ENCODE results near the gene SLC38A7. TPM values are rescaled to one million over a fixed set of nuclear protein-coding genes. Genes with fewer than 3 reads are reported as not detected.
A peak's percentile ranks its signal among the peaks of the same experiment; 100 is the strongest.

Gene SLC38A7
- total and polyA plus RNA-seq, 2 of the 13 experiments (the other 11 are each of a cell fraction or from before 2014, with no cell fraction given), result 13.2 to 14.1 TPM

DNA sequence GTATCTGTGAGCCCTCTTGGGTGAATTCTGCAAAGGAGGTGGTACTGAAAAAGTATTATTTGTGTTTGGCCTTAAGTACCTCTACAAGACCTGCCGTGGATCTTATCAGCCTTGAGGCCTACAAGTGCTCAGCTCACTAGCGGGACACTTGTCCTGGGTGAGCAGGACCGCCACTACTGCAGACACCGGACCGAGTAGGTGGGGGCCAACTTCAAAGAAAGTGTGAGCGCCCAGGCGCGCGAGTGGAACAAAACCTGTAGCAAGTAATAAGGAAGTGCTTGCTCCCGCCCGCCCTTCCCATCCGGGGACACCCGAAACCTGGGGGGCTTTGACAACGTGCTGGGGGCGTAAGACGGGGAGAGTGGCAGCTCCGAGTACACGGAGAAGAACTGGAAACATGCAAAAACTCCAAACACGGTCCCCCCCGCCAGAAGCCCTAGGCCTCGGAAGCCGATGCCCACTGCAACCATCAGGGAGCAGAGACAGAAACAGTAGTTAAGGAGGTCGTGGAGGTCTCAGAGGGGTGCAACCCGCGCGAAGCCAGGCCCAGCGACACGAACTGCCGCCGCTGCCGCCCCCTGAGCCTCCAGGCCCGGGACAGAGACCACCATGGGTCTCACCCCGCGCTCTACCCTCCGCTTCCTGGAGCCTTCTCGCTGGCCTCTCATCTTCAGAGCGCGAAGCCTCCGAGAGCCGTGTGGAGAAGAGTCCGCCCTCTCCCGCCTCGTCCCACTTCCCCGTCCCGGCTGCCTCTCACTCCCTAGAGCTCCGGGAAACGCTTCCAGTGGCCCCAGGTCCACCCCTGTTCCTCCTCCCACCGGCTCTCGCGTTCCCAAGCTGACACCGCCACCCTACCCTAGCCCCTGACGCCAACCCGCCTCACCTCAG is 55.5 kb downstream of the SLC38A7 start (continued):
- TF ChIP-seq, protein P1, sequence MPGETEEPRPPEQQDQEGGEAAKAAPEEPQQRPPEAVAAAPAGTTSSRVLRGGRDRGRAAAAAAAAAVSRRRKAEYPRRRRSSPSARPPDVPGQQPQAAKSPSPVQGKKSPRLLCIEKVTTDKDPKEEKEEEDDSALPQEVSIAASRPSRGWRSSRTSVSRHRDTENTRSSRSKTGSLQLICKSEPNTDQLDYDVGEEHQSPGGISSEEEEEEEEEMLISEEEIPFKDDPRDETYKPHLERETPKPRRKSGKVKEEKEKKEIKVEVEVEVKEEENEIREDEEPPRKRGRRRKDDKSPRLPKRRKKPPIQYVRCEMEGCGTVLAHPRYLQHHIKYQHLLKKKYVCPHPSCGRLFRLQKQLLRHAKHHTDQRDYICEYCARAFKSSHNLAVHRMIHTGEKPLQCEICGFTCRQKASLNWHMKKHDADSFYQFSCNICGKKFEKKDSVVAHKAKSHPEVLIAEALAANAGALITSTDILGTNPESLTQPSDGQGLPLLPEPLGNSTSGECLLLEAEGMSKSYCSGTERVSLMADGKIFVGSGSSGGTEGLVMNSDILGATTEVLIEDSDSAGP (CRISPR knock-in tag; IDR thresholded peaks at IDR 0.05; ENCODE audit: borderline replicate concordance), result 0 out of 2 replicates have a peak, but pooled peaks have one; percentile 67
- TF ChIP-seq, protein P2, sequence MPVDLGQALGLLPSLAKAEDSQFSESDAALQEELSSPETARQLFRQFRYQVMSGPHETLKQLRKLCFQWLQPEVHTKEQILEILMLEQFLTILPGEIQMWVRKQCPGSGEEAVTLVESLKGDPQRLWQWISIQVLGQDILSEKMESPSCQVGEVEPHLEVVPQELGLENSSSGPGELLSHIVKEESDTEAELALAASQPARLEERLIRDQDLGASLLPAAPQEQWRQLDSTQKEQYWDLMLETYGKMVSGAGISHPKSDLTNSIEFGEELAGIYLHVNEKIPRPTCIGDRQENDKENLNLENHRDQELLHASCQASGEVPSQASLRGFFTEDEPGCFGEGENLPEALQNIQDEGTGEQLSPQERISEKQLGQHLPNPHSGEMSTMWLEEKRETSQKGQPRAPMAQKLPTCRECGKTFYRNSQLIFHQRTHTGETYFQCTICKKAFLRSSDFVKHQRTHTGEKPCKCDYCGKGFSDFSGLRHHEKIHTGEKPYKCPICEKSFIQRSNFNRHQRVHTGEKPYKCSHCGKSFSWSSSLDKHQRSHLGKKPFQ (CRISPR knock-in tag; IDR thresholded peaks at IDR 0.05; ENCODE audit: insufficient replicate concordance), result no peak
- TF ChIP-seq ZNF790 (CRISPR knock-in tag; IDR thresholded peaks at IDR 0.05; ENCODE audit: borderline replicate concordance) (0 out of 2 replicates have a peak, but pooled peaks have one; percentile 9), ARID2 (CRISPR knock-in tag; IDR thresholded peaks at IDR 0.05; ENCODE audit: borderline replicate concordance) (0 out of 2 replicates have a peak, but pooled peaks have one; percentile 51), SRY (CRISPR knock-in tag; IDR thresholded peaks at IDR 0.05) (no peak; the same call in 1 of the 2 replicates), ESRRA (CRISPR knock-in tag; IDR thresholded peaks at IDR 0.05; ENCODE audit: low read depth) (0 out of 2 replicates have a peak, but pooled peaks have one; percentile 15), ZNF674 (CRISPR knock-in tag; IDR thresholded peaks at IDR 0.05; ENCODE audit: low read depth) (no peak), JDP2 (CRISPR knock-in tag; IDR thresholded peaks at IDR 0.05; ENCODE audit: borderline replicate concordance) (no peak), ZNF329 (CRISPR knock-in tag; IDR thresholded peaks at IDR 0.05; ENCODE audit: low read depth) (0 out of 2 replicates have a peak, but pooled peaks have one; percentile 12), KAT7 (CRISPR knock-in tag; IDR thresholded peaks at IDR 0.05; ENCODE audit: borderline replicate concordance) (0 out of 2 replicates have a peak, but pooled peaks have one; percentile 93), ZNF543 (CRISPR knock-in tag; IDR thresholded peaks at IDR 0.05) (peak; percentile 2; the same call in 1 of the 2 replicates), SOX6 (IDR thresholded peaks at IDR 0.05) (no peak), SOX6 (CRISPR knock-in tag; IDR thresholded peaks at IDR 0.05) (no peak)
- TF ChIP-seq, protein P3, sequence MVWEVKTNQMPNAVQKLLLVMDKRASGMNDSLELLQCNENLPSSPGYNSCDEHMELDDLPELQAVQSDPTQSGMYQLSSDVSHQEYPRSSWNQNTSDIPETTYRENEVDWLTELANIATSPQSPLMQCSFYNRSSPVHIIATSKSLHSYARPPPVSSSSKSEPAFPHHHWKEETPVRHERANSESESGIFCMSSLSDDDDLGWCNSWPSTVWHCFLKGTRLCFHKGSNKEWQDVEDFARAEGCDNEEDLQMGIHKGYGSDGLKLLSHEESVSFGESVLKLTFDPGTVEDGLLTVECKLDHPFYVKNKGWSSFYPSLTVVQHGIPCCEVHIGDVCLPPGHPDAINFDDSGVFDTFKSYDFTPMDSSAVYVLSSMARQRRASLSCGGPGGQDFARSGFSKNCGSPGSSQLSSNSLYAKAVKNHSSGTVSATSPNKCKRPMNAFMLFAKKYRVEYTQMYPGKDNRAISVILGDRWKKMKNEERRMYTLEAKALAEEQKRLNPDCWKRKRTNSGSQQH (CRISPR knock-in tag; IDR thresholded peaks at IDR 0.05; ENCODE audit: low read depth), result 0 out of 2 replicates have a peak, but pooled peaks have one; percentile 38
- TF ChIP-seq, protein P4, sequence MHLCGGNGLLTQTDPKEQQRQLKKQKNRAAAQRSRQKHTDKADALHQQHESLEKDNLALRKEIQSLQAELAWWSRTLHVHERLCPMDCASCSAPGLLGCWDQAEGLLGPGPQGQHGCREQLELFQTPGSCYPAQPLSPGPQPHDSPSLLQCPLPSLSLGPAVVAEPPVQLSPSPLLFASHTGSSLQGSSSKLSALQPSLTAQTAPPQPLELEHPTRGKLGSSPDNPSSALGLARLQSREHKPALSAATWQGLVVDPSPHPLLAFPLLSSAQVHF (CRISPR knock-in tag; IDR thresholded peaks at IDR 0.05), result 0 out of 2 replicates have a peak, but pooled peaks have one; percentile 75
- TF ChIP-seq, protein P5, sequence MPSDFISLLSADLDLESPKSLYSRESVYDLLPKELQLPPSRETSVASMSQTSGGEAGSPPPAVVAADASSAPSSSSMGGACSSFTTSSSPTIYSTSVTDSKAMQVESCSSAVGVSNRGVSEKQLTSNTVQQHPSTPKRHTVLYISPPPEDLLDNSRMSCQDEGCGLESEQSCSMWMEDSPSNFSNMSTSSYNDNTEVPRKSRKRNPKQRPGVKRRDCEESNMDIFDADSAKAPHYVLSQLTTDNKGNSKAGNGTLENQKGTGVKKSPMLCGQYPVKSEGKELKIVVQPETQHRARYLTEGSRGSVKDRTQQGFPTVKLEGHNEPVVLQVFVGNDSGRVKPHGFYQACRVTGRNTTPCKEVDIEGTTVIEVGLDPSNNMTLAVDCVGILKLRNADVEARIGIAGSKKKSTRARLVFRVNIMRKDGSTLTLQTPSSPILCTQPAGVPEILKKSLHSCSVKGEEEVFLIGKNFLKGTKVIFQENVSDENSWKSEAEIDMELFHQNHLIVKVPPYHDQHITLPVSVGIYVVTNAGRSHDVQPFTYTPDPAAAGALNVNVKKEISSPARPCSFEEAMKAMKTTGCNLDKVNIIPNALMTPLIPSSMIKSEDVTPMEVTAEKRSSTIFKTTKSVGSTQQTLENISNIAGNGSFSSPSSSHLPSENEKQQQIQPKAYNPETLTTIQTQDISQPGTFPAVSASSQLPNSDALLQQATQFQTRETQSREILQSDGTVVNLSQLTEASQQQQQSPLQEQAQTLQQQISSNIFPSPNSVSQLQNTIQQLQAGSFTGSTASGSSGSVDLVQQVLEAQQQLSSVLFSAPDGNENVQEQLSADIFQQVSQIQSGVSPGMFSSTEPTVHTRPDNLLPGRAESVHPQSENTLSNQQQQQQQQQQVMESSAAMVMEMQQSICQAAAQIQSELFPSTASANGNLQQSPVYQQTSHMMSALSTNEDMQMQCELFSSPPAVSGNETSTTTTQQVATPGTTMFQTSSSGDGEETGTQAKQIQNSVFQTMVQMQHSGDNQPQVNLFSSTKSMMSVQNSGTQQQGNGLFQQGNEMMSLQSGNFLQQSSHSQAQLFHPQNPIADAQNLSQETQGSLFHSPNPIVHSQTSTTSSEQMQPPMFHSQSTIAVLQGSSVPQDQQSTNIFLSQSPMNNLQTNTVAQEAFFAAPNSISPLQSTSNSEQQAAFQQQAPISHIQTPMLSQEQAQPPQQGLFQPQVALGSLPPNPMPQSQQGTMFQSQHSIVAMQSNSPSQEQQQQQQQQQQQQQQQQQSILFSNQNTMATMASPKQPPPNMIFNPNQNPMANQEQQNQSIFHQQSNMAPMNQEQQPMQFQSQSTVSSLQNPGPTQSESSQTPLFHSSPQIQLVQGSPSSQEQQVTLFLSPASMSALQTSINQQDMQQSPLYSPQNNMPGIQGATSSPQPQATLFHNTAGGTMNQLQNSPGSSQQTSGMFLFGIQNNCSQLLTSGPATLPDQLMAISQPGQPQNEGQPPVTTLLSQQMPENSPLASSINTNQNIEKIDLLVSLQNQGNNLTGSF (CRISPR knock-in tag; IDR thresholded peaks at IDR 0.05), result 0 out of 2 replicates have a peak, but pooled peaks have one; percentile 27

Measured in HepG2 (cell line).